DND-41 (cell line): ENCODE measurements around the gene USH1G.

Experiments used
- ATAC-seq: fragments of 200-7000 bp; cut with Tn5 transposase; 3 replicates; pipeline ENCODE4 v1.9.1; 2021; ENCODE audit warnings: low read depth; ENCODE audit not compliant: insufficient read depth
- DNase-seq: peaks from one replicate; pipeline ENCODE4 v3.0.0-alpha.2; 2020
- H2AFZ ChIP-seq: 2 replicates; pipeline ENCODE4 v1.6.0; 2012; ENCODE audit warnings: low read depth, low read length
- H3K27ac ChIP-seq: 2 replicates; pipeline ENCODE4 v1.5.1; 2012; ENCODE audit warnings: low read length, inconsistent platforms
- H3K27me3 ChIP-seq: fragments of 200-600 bp; sonication (generic); 2 replicates; pipeline ENCODE4 v1.6.0; 2012; ENCODE audit warnings: low read length, mild to moderate bottlenecking, inconsistent platforms; ENCODE audit not compliant: insufficient read depth, poor library complexity
- H3K36me3 ChIP-seq: 2 replicates; pipeline ENCODE4 v1.5.1; 2012; ENCODE audit warnings: low read length, inconsistent platforms; ENCODE audit not compliant: insufficient read depth
- H3K4me1 ChIP-seq: 2 replicates; pipeline ENCODE4 v1.5.1; 2012; ENCODE audit warnings: mild to moderate bottlenecking, low read length; ENCODE audit not compliant: insufficient read depth
- H3K4me2 ChIP-seq: 2 replicates; pipeline ENCODE4 v1.6.0; 2012; ENCODE audit warnings: mild to moderate bottlenecking, moderate library complexity, low read length, inconsistent platforms; ENCODE audit not compliant: insufficient read depth
- H3K4me3 ChIP-seq, 2 experiments: fragments of 200-600 bp in 1 of 2; shearing (Covaris generic) in 1 of 2; 2 replicates each; pipeline ENCODE4 v1.5.1; 2012 to 2016; ENCODE audit warnings: inconsistent platforms in 2 of 2, low read length in 2 of 2, mild to moderate bottlenecking in 2 of 2, low read depth in 1 of 2, moderate library complexity in 1 of 2
- H3K79me2 ChIP-seq: 2 replicates; pipeline ENCODE4 v1.6.0; 2012; ENCODE audit warnings: low read length, inconsistent platforms; ENCODE audit not compliant: insufficient read depth
- H3K9ac ChIP-seq: 2 replicates; pipeline ENCODE4 v1.6.0; 2012; ENCODE audit warnings: low read depth, mild to moderate bottlenecking, inconsistent platforms, low read length, moderate library complexity
- H3K9me3 ChIP-seq: 2 replicates; pipeline ENCODE4 v1.5.1; 2012; ENCODE audit warnings: low read length, moderate library complexity, mild to moderate bottlenecking, inconsistent platforms; ENCODE audit not compliant: insufficient read depth, severe bottlenecking
- H4K20me1 ChIP-seq: 2 replicates; pipeline ENCODE4 v1.6.0; 2012; ENCODE audit warnings: low read length; ENCODE audit not compliant: insufficient read depth
- EZH2 ChIP-seq: IDR thresholded peaks from 3 replicates; pipeline ENCODE4 v1.6.1; 2012; ENCODE audit warnings: borderline replicate concordance, low read depth, mild to moderate bottlenecking, moderate library complexity, low read length, inconsistent platforms; ENCODE audit not compliant: severe bottlenecking
- TF ChIP-seq, protein P1 (sequence below): IDR thresholded peaks from 2 replicates; pipeline ENCODE4 v1.5.1; 2012; ENCODE audit warnings: borderline replicate concordance, low read length, moderate library complexity, mild to moderate bottlenecking; ENCODE audit not compliant: poor library complexity, severe bottlenecking; ENCODE audit errors: extremely low read depth

The USH1G gene

GRCh38 chr17:74921769-74922168, 1.3 kb downstream of the USH1G start:
- Histone ChIP-seq H3K9ac (no peak overlapping the region), H3K4me3 (no peak overlapping the region), H3K4me2 (no peak overlapping the region), H3K4me1 (no peaks in the 10 kb centered on the region), H3K36me3 (no peaks in the 10 kb centered on the region), H3K27ac (no peak overlapping the region), H4K20me1 (no peaks in the 10 kb centered on the region; the same call in 1 of the 2 replicates), H3K27me3 (peaks cover 12% of the 10 kb centered on the region), H3K79me2 (no peaks in the 10 kb centered on the region), H3K9me3 (no peaks in the 10 kb centered on the region), H2AFZ (no peak overlapping the region)
- TF ChIP-seq EZH2, result no peak
- TF ChIP-seq, protein P1, sequence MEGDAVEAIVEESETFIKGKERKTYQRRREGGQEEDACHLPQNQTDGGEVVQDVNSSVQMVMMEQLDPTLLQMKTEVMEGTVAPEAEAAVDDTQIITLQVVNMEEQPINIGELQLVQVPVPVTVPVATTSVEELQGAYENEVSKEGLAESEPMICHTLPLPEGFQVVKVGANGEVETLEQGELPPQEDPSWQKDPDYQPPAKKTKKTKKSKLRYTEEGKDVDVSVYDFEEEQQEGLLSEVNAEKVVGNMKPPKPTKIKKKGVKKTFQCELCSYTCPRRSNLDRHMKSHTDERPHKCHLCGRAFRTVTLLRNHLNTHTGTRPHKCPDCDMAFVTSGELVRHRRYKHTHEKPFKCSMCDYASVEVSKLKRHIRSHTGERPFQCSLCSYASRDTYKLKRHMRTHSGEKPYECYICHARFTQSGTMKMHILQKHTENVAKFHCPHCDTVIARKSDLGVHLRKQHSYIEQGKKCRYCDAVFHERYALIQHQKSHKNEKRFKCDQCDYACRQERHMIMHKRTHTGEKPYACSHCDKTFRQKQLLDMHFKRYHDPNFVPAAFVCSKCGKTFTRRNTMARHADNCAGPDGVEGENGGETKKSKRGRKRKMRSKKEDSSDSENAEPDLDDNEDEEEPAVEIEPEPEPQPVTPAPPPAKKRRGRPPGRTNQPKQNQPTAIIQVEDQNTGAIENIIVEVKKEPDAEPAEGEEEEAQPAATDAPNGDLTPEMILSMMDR, result no peak
- no peak for ATAC-seq
- DNase-seq, result no peak

DNA sequence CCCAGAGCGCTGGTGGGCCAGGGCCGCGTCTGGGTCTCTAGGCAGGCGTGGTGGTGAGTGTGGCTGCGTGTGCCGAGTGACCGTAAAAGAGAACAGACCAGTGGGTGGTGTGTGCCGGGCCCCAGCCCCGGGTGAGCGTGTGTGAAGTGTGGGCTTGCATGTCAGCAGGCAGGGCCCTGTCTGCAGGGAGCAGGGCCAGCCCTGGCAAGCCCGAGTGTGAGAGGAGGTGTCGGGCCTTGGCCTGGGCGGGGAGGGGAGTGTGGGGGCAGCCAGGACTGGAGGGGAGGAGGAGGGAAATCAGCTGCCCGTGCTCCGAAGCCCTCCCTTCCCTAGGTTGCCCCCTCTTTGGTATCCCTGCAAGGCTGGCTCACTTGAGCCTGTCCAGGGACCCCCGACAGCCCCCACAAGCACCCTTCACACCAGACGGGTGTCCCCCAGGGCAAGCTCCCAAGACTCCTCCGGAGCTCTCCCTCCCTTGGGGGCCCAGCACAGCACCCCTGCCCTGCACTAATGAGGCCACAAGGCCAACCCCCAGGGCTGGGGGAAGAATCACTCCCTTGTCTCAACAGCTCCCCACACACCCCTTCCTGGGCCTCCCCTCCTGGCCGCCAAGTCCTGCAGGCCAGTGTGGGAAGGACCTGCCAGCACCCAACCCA, 1.9 kb downstream of the USH1G start:
- H3K9ac ChIP-seq, result no peak overlapping the region
- H3K9me3 ChIP-seq, result no peaks in the 10 kb centered on the region
- H3K4me2 ChIP-seq, result no peak overlapping the region
- H3K27ac ChIP-seq, result no peak overlapping the region
- peaks cover 12% of the 10 kb centered on the region for H3K27me3 ChIP-seq
- H3K4me1 ChIP-seq, result no peaks in the 10 kb centered on the region
- H2AFZ ChIP-seq, result no peak overlapping the region
- no peak for TF ChIP-seq EZH2
- TF ChIP-seq, protein P1, result no peak
- H3K4me3 ChIP-seq, result no peak overlapping the region
- no peak for DNase-seq
- H4K20me1 ChIP-seq, result no peaks in the 10 kb centered on the region; the same call in 1 of the 2 replicates
- no peaks in the 10 kb centered on the region for H3K36me3 ChIP-seq
- ATAC-seq, result no peak
- no peaks in the 10 kb centered on the region for H3K79me2 ChIP-seq

DNA sequence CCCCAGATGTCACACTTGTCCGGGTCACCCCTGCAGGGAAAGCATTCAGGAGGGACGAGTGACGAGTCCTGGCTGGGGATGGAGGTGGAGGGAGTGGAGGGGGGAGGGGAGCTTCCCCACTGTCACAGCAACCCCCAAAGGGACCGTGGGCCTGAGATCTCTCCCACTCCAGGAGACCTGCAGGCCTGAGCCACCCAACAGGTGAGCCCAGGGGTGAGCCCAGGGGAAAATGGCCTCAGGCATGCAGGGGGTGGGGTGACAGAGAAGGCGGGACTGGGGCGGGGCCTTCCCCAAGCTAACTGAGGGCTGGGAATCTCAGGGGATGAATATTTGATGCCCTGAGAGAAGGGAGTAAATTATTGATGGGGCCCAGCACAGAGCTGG, 2.4 kb downstream of the USH1G start:
- no peak overlapping the region for H3K4me2 ChIP-seq
- peaks cover 12% of the 10 kb centered on the region for H3K27me3 ChIP-seq
- no peak overlapping the region for H3K4me3 ChIP-seq
- H2AFZ ChIP-seq, result no peak overlapping the region
- H4K20me1 ChIP-seq, result no peaks in the 10 kb centered on the region; the same call in 1 of the 2 replicates
- no peaks in the 10 kb centered on the region for H3K36me3 ChIP-seq
- no peak overlapping the region for H3K9ac ChIP-seq
- H3K79me2 ChIP-seq, result no peaks in the 10 kb centered on the region
- ATAC-seq (no peak), DNase-seq (no peak)
- H3K9me3 ChIP-seq, result no peaks in the 10 kb centered on the region
- TF ChIP-seq, protein P1, result no peak
- TF ChIP-seq EZH2, result no peak
- no peak overlapping the region for H3K27ac ChIP-seq
- no peaks in the 10 kb centered on the region for H3K4me1 ChIP-seq

GRCh38 chr17:74920306-74920620, 2.8 kb downstream of the USH1G start:
- H3K4me2 ChIP-seq, result no peak overlapping the region
- no peak overlapping the region for H3K9ac ChIP-seq
- no peak for ATAC-seq
- no peak overlapping the region for H3K4me3 ChIP-seq
- peaks cover 8% of the 10 kb centered on the region for H3K27me3 ChIP-seq
- no peak overlapping the region for H2AFZ ChIP-seq
- no peak overlapping the region for H3K27ac ChIP-seq
- no peaks in the 10 kb centered on the region for H3K4me1 ChIP-seq
- no peaks in the 10 kb centered on the region for H3K9me3 ChIP-seq
- no peaks in the 10 kb centered on the region; the same call in 1 of the 2 replicates for H4K20me1 ChIP-seq
- DNase-seq, result no peak
- no peak for TF ChIP-seq EZH2
- TF ChIP-seq, protein P1, result no peak
- no peaks in the 10 kb centered on the region for H3K79me2 ChIP-seq
- no peaks in the 10 kb centered on the region for H3K36me3 ChIP-seq
